Right hindlimb (tissue), 1 donor: ENCODE measurements around the gene NPAS2.
A peak's percentile ranks its signal among the peaks of the same experiment; 100 is the strongest.

Source experiments
- DNase-seq: peaks from one replicate; pipeline ENCODE4 v3.0.0-alpha.2; 2018

Gene NPAS2

GRCh38 chr2:100997509-100998234 is 177.7 kb downstream of the NPAS2 start:
- DNase-seq, result no peak

- no peak for DNase-seq
These were observed 178.3 kb downstream of the NPAS2 start for GRCh38 chr2:100998235-100998573.

GRCh38 chr2:100999995-101000394 is 180.1 kb downstream of the NPAS2 start:
- no peak for DNase-seq

GRCh38 chr2:101001691-101002561 is 182.0 kb downstream of the NPAS2 start, which contains the start of gene RPL31:
Gene RPL31, plus strand, starts transcription at chr2:101002289. Its CDS starts 413 bp downstream, at chr2:101002702.
- DNase-seq, result peak; percentile 98

GRCh38 chr2:101002562-101003277 is 182.8 kb downstream of the NPAS2 start:
- DNase-seq, result no peak

- no peak for DNase-seq
These were observed 183.4 kb downstream of the NPAS2 start for GRCh38 chr2:101003278-101003775.

- DNase-seq, result no peak
These were observed 184.8 kb downstream of the NPAS2 start for GRCh38 chr2:101004620-101005325.

GRCh38 chr2:101006065-101006715 is 186.3 kb downstream of the NPAS2 start:
- DNase-seq, result no peak

- DNase-seq, result no peak
These were observed 187.7 kb downstream of the NPAS2 start for GRCh38 chr2:101007415-101008345.

- no peak for DNase-seq
These were observed 191.2 kb downstream of the NPAS2 start for GRCh38 chr2:101011152-101011551.

GRCh38 chr2:101012054-101012705 is 192.2 kb downstream of the NPAS2 start:
- DNase-seq, result no peak

- DNase-seq, result no peak
These were observed 192.8 kb downstream of the NPAS2 start for GRCh38 chr2:101012706-101013181.

GRCh38 chr2:101014264-101014857 is 194.4 kb downstream of the NPAS2 start:
- DNase-seq, result no peak

- no peak for DNase-seq
These were observed 197.4 kb downstream of the NPAS2 start for GRCh38 chr2:101017371-101017770.

GRCh38 chr2:101018934-101019333 is 199.0 kb downstream of the NPAS2 start:
- no peak for DNase-seq

- no peak for DNase-seq
These were observed 202.3 kb downstream of the NPAS2 start for GRCh38 chr2:101022221-101022620.

GRCh38 chr2:101023327-101024107 is 203.6 kb downstream of the NPAS2 start:
- no peak for DNase-seq

GRCh38 chr2:101025561-101025960 is 205.6 kb downstream of the NPAS2 start:
- no peak for DNase-seq

- DNase-seq, result no peak
These were observed 206.3 kb downstream of the NPAS2 start for GRCh38 chr2:101026253-101026701.
